PC-9 (cell line): ENCODE data around the gene MRPS33.

ENCODE experiments used
- CTCF ChIP-seq: fragments of 200-600 bp; sonication (generic); conservative IDR thresholded peaks from 2 replicates; pipeline ENCODE4 v1.6.1; 2017; ENCODE audit warnings: mixed run types, antibody characterized with exemption, mild to moderate bottlenecking, moderate library complexity
- EZH2 ChIP-seq: fragments of 200-600 bp; sonication (generic); IDR thresholded peaks from 2 replicates; pipeline ENCODE4 v1.8.0; 2017; ENCODE audit warnings: antibody characterized with exemption, low read depth

- TF ChIP-seq CTCF (no peak), EZH2 (no peak)
Measured at GRCh38 chr7:140972344-140972743, 42.4 kb downstream of the MRPS33 start.
